ENCODE measurements around the gene TMEM131.

TMEM131 gene

DNA sequence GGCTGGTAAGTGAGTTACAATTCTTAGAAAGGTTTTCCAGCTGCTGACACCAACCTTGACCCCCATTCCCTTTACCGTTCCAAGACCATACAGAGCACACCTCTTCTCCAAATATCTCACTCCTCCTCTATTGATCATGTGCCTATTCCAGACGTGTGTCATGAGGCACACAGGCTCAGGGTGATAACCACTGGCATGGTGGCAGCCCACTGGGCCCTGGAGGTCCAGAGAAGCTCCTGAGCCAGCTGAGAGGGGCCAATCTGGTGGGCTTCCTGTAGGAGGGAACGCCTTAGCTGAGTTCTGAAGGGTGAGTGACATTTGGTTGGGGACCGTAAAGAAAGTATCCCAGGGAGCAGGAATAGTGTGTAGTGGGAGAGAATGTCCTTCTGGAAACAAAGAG, 254.1 kb downstream of the TMEM131 start:
- Mint-ChIP-seq H3K36me3 (ENCODE audit: low read depth) (peaks cover 13% of the 10 kb centered on the region), H3K4me1 (peaks cover 59% of the 10 kb centered on the region)

GRCh38 chr2:97741251-97741650, 254.5 kb downstream of the TMEM131 start:
- TF ChIP-seq CTCF (IDR thresholded peaks at IDR 0.05): no peak
- no peak overlapping the region for H3K27ac Mint-ChIP-seq
- H3K9me3 Mint-ChIP-seq: peaks cover 3% of the 10 kb centered on the region
- H3K36me3 Mint-ChIP-seq (ENCODE audit: low read depth): peaks cover 13% of the 10 kb centered on the region
- no peak overlapping the region for H3K4me3 Mint-ChIP-seq
- H3K4me1 Mint-ChIP-seq: peaks cover 55% of the 10 kb centered on the region
- no peak for DNase-seq
- H3K27me3 Mint-ChIP-seq (ENCODE audit: low read depth, poor library complexity): peaks cover 7% of the 10 kb centered on the region

More for the DNA sequence above, 254.1 kb downstream of the TMEM131 start:
- H3K27me3 Mint-ChIP-seq (ENCODE audit: low read depth, poor library complexity): peaks cover 7% of the 10 kb centered on the region
- no peak for DNase-seq
- TF ChIP-seq CTCF (IDR thresholded peaks at IDR 0.05): no peak
- H3K27ac Mint-ChIP-seq: no peak overlapping the region
- H3K4me3 Mint-ChIP-seq: no peak overlapping the region
- peaks cover 3% of the 10 kb centered on the region for H3K9me3 Mint-ChIP-seq

GRCh38 chr2:97740590-97741182, 255.1 kb downstream of the TMEM131 start:
- H3K27me3 Mint-ChIP-seq (ENCODE audit: low read depth, poor library complexity): peaks cover 7% of the 10 kb centered on the region
- peaks cover 3% of the 10 kb centered on the region for H3K9me3 Mint-ChIP-seq
- TF ChIP-seq CTCF (IDR thresholded peaks at IDR 0.05): peak; percentile 74
- peak; percentile 71 for DNase-seq
- no peak overlapping the region for H3K27ac Mint-ChIP-seq
- H3K4me1 Mint-ChIP-seq: peaks cover 49% of the 10 kb centered on the region
- no peak overlapping the region for H3K4me3 Mint-ChIP-seq
- peaks cover 13% of the 10 kb centered on the region for H3K36me3 Mint-ChIP-seq (ENCODE audit: low read depth)

- TF ChIP-seq CTCF (IDR thresholded peaks at IDR 0.05): no peak
- H3K9me3 Mint-ChIP-seq: peaks cover 3% of the 10 kb centered on the region
- peaks cover 13% of the 10 kb centered on the region for H3K36me3 Mint-ChIP-seq (ENCODE audit: low read depth)
Measured at GRCh38 chr2:97739893-97740245, 255.9 kb downstream of the TMEM131 start.

DNA sequence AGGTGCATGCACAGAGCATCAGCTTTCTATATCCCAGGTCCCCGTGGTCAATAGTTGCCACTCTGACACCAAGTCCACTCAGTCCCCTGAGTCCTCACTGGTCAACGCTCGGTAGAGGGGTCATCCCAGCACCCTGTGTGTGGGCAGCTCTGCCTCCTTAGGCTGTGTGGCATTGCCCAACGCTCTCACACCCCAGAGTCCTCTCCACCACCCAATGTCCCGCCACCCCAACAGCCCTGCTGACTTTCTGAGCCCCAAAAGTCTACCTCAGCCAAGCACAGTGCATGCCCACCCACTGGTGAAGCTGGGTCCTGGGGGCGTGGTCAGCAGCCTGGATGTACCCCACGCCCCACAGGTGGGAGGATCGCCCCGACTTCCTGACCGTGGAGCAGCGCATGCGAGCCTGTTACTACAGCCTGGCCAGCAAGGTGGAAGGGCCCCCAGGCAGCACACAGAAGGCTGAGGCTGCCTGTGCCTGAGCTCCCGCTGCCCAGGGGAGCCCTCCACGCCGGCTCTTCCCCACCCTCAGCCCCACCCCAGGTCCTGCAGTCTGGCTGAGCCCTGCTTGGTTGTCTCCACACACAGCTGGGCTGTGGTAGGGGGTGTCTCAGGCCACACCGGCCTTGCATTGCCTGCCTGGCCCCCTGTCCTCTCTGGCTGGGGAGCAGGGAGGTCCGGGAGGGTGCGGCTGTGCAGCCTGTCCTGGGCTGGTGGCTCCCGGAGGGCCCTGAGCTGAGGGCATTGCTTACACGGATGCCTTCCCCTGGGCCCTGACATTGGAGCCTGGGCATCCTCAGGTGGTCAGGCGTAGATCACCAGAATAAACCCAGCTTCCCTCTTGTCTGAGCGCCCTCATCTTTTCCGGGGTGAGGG, 256.5 kb downstream of the TMEM131 start:
- Mint-ChIP-seq H3K4me3 (no peak overlapping the region), H3K27me3 (ENCODE audit: low read depth, poor library complexity) (peaks cover 7% of the 10 kb centered on the region), H3K36me3 (ENCODE audit: low read depth) (peaks cover 8% of the 10 kb centered on the region), H3K9me3 (peaks cover 3% of the 10 kb centered on the region), H3K4me1 (peaks cover 36% of the 10 kb centered on the region), H3K27ac (no peak overlapping the region)
- no peak for DNase-seq
- no peak for TF ChIP-seq CTCF (IDR thresholded peaks at IDR 0.05)

More at GRCh38 chr2:97739893-97740245, 255.9 kb downstream of the TMEM131 start:
- Mint-ChIP-seq H3K4me1 (peaks cover 42% of the 10 kb centered on the region), H3K4me3 (no peak overlapping the region), H3K27me3 (ENCODE audit: low read depth, poor library complexity) (peaks cover 7% of the 10 kb centered on the region), H3K27ac (no peak overlapping the region)
- DNase-seq: no peak

Data from nephron progenitor cell (in vitro differentiated cells).